Activated CD8-positive, alpha-beta memory T cell treated with anti-CD3 and anti-CD28 coated beads for 48 hours (primary cell): ENCODE results near the gene SEMA4G.
"Not testable (repeated sequence)": the region's sequence is repeated elsewhere in the genome, so short reads cannot be mapped to it uniquely, and the experiment has no call there.

Experiments
- DNase-seq, 3 experiments: peaks; one replicate each; pipeline ENCODE4 v3.0.0-alpha.2; 2020; ENCODE audit warnings: low read depth in 2 of 3, low spot score in 2 of 3

SEMA4G gene

GRCh38 chr10:100970914-100971811, 1.9 kb downstream of the SEMA4G start:
- DNase-seq = no peak

GRCh38 chr10:100972115-100972903, 3.0 kb downstream of the SEMA4G start:
- no peak for DNase-seq

DNA sequence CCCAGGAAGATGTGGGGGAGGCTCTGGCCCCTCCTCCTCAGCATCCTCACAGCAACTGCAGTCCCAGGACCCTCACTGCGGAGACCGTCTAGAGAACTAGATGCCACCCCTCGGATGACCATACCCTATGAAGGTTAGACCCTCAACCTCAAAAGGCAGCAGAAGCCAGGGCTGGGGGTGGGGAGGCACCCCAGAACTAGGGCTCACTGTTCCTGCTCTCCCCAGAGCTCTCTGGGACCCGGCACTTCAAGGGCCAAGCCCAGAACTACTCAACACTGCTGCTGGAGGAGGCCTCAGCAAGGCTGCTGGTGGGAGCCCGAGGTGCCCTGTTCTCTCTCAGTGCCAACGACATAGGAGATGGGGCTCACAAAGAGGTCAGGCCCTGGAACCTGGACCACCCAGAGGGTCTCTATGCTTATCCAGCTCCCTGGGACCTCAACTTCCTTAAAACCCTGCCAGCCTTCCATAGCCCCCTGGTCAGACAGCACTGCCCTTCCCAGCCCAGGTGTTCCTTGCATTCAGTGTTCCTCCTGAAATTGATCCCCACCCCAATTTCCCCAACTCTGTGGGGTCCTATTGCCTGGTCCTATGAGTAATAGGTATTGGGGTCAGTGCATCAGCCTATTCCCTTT, 3.7 kb downstream of the SEMA4G start:
- no peak for DNase-seq

DNA sequence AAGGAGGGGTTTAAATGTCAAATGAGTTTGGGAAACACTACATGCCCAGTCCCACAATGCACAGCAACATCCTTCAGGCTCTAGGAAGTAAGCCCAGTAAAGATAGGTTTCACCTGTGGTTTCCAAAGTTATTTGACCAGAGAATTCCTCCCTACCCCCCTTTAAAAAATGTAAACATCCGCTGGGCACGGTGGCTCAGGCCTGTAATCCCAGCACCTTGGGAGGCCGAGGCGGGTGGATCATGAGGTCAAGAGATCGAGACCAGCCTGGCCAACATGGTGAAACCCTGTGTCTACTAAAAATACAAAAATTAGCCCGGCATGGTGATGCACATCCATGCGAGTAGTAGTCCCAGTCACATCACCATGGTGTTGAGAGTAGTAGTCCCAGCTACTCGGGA, 6.1 kb downstream of the SEMA4G start:
- not testable (repeated sequence) for DNase-seq

- DNase-seq = no peak
Measured at GRCh38 chr10:100976906-100977305, 7.6 kb downstream of the SEMA4G start.

DNA sequence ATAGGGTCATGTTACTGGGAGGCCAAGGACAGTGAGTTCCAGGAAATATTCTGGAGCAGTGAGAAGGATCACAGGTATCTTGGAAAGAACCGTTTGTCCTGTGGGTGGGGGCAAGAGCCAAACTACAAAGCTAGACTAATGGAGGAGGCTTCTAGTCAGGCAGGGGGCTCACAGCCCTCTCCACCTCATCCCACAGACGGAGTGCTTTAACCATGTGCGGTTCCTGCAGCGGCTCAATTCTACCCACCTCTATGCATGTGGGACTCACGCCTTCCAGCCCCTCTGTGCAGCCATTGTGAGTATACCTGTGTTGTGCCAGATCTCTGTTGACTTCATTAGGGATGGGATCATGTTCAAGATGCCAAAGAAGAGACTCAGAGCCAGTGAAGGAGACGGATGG, 8.1 kb downstream of the SEMA4G start:
- no peak for DNase-seq

DNA sequence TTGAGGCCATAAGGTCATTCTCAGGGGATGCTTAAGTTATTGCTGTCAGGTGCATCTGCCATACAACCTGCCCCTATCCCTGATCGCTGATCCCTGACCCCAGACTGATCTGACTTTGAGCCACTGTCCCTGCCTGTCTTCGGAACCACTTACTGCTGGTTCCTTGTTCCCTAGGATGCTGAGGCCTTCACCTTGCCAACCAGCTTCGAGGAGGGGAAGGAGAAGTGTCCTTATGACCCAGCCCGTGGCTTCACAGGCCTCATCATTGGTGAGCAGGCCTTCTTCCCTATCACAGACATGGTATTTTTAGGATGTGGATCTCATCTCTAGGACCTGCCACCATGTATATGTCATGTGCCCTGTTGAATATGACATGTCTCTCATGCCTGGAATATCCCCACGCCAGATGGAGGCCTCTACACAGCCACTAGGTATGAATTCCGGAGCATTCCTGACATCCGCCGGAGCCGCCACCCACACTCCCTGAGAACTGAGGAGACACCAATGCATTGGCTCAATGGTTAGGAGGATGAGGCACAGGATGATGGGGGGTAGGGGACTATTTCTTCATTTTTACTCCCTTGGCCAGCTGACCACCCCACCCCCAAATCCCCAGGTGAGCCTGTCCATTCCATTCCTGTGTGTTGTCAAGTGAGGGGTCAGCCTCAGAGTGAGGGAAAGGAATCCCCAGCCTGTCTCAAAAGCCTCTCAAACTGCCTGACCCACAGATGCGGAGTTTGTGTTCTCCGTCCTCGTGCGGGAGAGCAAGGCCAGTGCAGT, 9.0 kb downstream of the SEMA4G start:
- DNase-seq = no peak

- DNase-seq = no peak
Measured at GRCh38 chr10:100978901-100979195, 9.5 kb downstream of the SEMA4G start.

DNA sequence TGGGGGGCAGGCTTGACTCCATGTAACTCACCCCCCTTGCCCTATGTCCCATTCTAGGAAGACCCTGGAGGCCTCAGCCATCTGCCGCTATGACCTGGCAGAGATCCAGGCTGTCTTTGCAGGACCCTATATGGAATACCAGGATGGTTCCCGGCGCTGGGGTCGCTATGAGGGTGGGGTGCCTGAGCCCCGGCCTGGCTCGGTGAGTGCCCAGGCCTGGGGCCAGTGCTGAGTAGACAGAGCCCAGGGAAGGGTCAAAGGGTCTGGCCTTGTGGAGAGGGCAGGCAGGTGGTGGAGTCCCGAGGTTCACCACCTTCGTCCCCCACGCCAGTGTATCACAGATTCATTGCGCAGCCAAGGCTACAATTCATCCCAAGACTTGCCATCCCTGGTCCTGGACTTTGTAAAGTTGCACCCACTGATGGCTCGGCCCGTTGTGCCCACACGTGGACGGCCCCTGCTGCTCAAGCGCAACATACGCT, 10.5 kb downstream of the SEMA4G start:
- no peak for DNase-seq

DNA sequence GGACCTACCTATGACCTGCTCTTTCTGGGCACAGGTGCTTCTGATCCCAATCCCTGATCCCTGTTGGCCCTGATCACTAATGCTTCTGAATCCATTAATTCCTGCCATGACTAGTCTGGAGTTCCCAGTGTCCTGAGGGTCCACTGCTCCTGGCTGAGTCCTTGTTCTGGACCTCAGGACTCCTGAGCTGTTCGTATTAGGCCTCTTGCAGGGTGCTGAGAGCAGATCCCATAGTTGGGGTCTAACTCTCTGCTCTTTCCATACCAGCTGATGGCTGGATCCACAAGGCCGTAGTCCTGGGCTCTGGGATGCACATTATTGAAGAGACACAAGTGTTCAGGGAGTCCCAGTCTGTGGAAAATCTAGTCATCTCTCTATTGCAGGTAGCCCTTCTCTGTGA, 11.0 kb downstream of the SEMA4G start:
- DNase-seq = no peak

DNA sequence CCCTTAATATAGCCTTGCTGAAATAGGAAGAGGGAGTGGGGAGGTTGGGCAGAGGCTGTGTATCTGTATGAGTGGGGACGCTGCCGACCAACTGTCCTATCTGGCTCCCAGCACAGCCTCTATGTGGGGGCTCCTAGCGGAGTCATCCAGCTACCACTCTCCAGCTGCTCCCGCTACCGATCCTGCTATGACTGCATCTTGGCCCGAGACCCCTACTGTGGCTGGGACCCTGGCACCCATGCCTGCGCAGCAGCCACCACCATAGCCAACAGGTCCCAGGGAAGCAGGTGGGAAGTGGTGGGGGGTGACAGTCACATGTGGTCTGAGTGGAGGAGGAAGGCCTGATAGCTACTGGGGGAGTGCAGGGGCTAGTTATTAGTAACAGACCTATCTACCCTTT, 11.4 kb downstream of the SEMA4G start:
- no peak for DNase-seq

GRCh38 chr10:100981178-100981772, 12.0 kb downstream of the SEMA4G start:
- no peak for DNase-seq

DNA sequence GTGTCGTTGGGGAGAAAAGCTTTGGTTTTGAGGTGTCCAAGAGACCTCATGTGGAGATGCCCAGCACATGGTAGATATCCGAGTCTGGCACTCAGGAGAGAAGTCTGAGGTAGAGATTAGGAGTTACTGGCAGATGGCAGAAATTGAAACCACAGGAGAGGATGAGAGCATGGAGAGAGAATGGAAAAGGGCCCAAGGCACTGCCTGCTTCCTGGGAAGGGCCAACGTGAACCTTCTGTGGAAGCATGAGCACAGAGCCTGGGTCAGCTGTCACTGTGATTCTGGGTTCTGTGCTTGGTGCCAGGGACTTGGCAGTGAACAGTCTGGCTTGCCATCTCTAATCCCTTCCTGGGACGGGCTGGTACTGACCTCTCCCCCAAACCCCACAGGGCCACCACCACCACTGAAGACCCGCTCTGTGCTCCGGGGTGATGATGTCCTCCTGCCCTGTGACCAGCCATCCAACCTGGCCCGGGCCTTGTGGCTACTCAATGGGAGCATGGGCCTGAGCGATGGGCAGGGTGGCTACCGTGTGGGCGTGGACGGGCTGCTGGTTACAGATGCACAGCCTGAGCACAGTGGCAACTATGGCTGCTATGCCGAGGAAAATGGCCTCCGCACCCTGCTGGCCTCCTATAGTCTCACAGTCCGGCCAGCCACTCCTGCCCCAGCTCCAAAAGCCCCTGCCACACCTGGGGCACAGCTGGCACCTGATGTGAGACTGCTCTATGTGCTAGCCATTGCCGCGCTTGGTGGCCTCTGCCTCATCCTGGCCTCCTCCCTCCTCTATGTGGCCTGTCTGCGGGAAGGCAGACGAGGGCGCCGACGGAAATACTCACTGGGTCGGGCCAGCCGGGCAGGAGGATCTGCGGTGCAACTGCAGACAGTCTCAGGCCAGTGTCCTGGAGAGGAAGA, 13.9 kb downstream of the SEMA4G start:
- no peak for DNase-seq

DNA sequence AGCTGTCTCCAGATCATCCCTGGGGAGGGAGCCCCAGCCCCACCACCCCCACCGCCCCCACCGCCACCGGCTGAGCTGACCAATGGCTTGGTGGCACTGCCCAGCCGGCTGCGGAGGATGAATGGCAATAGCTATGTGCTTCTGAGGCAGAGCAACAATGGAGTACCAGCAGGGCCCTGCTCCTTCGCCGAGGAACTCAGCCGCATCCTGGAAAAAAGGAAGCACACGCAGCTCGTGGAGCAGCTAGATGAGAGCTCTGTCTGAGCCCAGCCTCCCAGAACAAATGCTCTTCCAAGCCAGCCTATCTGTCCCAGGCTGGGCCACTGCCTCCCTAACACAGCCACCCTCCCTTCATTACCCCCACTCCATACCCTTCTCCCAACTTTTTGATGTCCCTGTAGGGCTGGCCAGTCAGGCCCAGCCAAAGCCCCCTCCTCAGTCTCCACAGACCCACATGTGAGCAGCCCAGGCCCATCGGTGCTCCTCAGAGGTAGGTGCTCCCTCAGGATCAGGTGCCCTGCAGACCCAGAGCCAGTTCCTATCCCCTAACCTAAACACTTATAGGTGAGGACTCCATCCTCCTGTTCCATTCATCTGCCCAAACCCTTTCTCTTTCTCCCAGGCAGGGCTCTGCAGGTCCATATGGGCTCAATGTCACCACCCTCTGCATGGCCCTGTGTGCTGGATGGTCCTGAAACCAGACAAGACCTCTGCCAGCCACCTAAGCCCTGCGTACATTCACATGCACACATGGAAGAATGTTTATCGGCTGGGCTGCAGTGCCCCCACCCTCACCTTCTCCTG, 14.8 kb downstream of the SEMA4G start:
- DNase-seq = no peak

DNA sequence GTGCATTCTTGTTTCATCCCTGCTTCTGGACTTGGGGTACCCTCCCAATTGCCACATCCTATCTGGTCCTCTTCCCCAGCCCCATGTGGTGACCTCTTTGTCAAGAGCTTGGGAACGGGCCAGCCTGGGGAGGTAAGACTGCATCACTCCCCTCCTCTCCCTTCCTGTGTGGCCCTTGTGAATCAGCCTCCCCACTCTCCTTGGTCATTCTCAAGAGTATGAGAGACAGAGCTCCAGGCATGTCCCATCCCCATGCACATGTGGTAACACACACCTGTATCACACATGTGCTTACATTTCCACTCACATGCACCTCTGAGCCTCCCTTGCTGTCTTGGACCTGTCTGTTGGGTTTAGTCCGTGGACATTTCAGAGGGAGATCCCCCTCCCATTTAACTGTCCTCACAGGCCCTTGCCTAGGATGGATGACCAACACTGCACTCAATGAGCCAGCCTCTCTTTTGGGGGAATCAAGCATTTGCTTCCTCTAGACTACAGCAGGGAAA, 15.4 kb downstream of the SEMA4G start:
- no peak for DNase-seq

DNA sequence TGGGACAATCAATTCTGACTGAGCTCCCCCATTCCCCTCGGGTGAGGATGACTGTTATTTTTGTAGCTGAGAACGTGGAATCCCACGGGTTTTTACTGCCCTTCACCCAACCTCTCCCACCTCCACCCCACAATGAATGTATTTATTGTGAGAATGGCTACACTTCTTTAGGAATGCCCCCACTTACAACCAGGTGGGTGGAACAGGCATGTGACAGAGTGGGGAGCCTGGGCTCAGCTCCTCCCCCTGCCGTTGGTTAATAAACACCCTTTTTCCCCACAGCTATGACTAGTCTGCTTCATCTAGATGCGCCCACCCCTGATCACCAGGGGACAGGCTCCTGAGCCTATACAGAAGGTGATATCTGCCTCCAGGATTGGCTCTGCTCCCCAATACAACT, 16.0 kb downstream of the SEMA4G start:
- no peak for DNase-seq

DNA sequence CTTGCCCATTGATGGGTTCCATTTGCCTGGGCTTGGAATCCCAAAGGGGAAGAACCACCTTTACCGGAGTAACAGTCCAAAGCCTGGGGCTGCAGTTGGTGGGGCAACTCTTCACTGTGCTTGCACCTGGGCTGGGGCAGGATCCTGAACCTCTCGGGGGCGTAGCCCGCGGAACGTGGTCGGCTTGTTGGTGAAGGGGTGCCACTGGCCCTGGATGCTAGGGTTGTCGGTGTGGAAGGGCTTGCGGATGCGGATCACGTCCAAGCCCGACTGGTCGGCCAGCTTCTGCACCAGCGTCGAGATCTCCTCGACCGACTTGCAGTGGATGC, 17.3 kb downstream of the SEMA4G start:
- no peak for DNase-seq

- peak; percentile 60 to 63 (median 61) for DNase-seq
Measured at GRCh38 chr10:100986952-100987684, 17.8 kb downstream of the SEMA4G start, which contains the start of the genes MRPL43 and TWNK. MRPL43 (minus strand) TSS chr10:100987497; CDS start chr10:100987443, 54 bp downstream. TWNK (plus strand) TSS chr10:100987543; CDS start chr10:100988211, 668 bp downstream.
